Measurements from ENCODE around the gene TRAF3. TPM values are rescaled to one million over a fixed set of nuclear protein-coding genes. Genes with fewer than 3 reads are reported as not detected.

TRAF3 gene
- polyA plus RNA-seq, 1 of the 3 experiments (the other 2 are of a cell fraction), result 17.9 TPM

DNA sequence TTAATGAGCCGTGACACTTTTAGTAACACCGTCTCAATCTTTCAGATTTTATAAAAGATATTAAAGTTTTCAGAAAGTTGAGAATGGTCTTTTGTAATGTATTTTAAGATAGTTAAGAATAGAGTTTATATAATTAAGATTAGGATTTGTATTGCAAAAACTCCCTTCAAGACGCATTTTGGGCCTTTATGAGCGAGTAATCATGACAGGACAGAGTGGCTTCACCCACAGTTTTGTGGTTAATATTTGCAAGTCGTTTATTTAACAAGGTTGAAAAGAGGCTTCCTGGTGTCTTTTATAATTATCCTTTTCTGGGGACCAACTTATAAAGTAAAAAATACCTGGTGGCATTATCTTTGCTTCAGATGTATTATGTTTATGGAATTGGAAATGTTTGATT, 44.0 kb downstream of the TRAF3 start:
- H3K27ac ChIP-seq (ENCODE audit: low read depth in 2 of 2, low read length in 1 of 2), result no peak overlapping the region
- TF ChIP-seq TEAD4 (IDR thresholded peaks at IDR 0.05; ENCODE audit: borderline replicate concordance, insufficient read depth) (no peak), GATA2 (CRISPR knock-in tag; IDR thresholded peaks at IDR 0.05) (no peak), MXI1 (IDR thresholded peaks at IDR 0.05; ENCODE audit: low read depth, low read length) (no peak), FOSL2 (IDR thresholded peaks at IDR 0.05; ENCODE audit: borderline replicate concordance, low read depth) (no peak), JUND (IDR thresholded peaks at IDR 0.05) (no peak), GABPA (IDR thresholded peaks at IDR 0.05; ENCODE audit: low read depth) (no peak), RCOR1 (IDR thresholded peaks at IDR 0.05; ENCODE audit: low read length) (no peak), YY1 (IDR thresholded peaks at IDR 0.05; ENCODE audit: low read depth) (no peak), TAF1 (IDR thresholded peaks at IDR 0.05; ENCODE audit: borderline replicate concordance, low read depth, low read length) (no peak), CHD2 (IDR thresholded peaks at IDR 0.05; ENCODE audit: low read length, partially characterized antibody) (no peak), FOXJ3 (CRISPR knock-in tag; IDR thresholded peaks at IDR 0.05) (no peak), NRF1 (IDR thresholded peaks at IDR 0.05; ENCODE audit: low read depth, low read length) (no peak), RXRA (IDR thresholded peaks at IDR 0.05; ENCODE audit: borderline replicate concordance, low read depth) (no peak), EZH2phosphoT487 (IDR thresholded peaks at IDR 0.05; ENCODE audit: borderline replicate concordance, low read depth) (no peak), SIN3A (IDR thresholded peaks at IDR 0.05; ENCODE audit: borderline replicate concordance, low read depth, low read length) (no peak)
- TF ChIP-seq, protein P1, sequence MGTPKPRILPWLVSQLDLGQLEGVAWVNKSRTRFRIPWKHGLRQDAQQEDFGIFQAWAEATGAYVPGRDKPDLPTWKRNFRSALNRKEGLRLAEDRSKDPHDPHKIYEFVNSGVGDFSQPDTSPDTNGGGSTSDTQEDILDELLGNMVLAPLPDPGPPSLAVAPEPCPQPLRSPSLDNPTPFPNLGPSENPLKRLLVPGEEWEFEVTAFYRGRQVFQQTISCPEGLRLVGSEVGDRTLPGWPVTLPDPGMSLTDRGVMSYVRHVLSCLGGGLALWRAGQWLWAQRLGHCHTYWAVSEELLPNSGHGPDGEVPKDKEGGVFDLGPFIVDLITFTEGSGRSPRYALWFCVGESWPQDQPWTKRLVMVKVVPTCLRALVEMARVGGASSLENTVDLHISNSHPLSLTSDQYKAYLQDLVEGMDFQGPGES (IDR thresholded peaks at IDR 0.05; ENCODE audit: low read depth, low read length), result no peak
- TF ChIP-seq, protein P2, sequence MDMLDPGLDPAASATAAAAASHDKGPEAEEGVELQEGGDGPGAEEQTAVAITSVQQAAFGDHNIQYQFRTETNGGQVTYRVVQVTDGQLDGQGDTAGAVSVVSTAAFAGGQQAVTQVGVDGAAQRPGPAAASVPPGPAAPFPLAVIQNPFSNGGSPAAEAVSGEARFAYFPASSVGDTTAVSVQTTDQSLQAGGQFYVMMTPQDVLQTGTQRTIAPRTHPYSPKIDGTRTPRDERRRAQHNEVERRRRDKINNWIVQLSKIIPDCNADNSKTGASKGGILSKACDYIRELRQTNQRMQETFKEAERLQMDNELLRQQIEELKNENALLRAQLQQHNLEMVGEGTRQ (IDR thresholded peaks at IDR 0.05; ENCODE audit: borderline replicate concordance, low read depth, low read length), result no peak
- TF ChIP-seq, protein P3, sequence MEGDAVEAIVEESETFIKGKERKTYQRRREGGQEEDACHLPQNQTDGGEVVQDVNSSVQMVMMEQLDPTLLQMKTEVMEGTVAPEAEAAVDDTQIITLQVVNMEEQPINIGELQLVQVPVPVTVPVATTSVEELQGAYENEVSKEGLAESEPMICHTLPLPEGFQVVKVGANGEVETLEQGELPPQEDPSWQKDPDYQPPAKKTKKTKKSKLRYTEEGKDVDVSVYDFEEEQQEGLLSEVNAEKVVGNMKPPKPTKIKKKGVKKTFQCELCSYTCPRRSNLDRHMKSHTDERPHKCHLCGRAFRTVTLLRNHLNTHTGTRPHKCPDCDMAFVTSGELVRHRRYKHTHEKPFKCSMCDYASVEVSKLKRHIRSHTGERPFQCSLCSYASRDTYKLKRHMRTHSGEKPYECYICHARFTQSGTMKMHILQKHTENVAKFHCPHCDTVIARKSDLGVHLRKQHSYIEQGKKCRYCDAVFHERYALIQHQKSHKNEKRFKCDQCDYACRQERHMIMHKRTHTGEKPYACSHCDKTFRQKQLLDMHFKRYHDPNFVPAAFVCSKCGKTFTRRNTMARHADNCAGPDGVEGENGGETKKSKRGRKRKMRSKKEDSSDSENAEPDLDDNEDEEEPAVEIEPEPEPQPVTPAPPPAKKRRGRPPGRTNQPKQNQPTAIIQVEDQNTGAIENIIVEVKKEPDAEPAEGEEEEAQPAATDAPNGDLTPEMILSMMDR (IDR thresholded peaks at IDR 0.05), result no peak
- H3K4me2 ChIP-seq, result no peak overlapping the region
- no peaks in the 10 kb centered on the region for H3K9me2 ChIP-seq
- no peak overlapping the region for H3K4me3 ChIP-seq (ENCODE audit: low read depth in 2 of 2, low read length in 1 of 2)
- no peaks in the 10 kb centered on the region for H3K9me3 ChIP-seq
- no peaks in the 10 kb centered on the region for H3K27me3 ChIP-seq (ENCODE audit: insufficient read depth)
- no peak for DNase-seq
- H2AFZ ChIP-seq (ENCODE audit: low read depth), result no peak overlapping the region
- H3F3A ChIP-seq (replicated peaks; ENCODE audit: insufficient read depth), result peaks cover 19% of the 10 kb centered on the region
- POLR2A ChIA-PET, result no interaction called here
- H3K4me1 ChIP-seq (ENCODE audit: control insufficient read depth in 1 of 2, insufficient read depth in 2 of 2, low read depth in 1 of 2, low read length in 1 of 2), result peaks cover 5 to 18% of the 10 kb centered on the region in 2 experiments; a peak in 3 of 4 replicates
- peaks cover 69% of the 10 kb centered on the region for H4K20me1 ChIP-seq (ENCODE audit: insufficient read depth)
- H3K36me3 ChIP-seq (replicated peaks in 1 of 2; ENCODE audit: control insufficient read depth in 1 of 2, insufficient read depth in 2 of 2, low read length in 1 of 2), result no peaks in the 10 kb centered on the region
- H3K79me2 ChIP-seq (ENCODE audit: insufficient read depth), result peaks cover 91% of the 10 kb centered on the region
- CTCF ChIA-PET, result interaction anchor here (1.2 kb wide), 1 partner anchor 26 kb away, joined by 4 read pairs; no protein-coding TSS in a partner anchor
- H3K9ac ChIP-seq, result no peak overlapping the region
- 85% methylated on average over 5 of the region's 5 CpGs for WGBS (ENCODE audit: low lambda C conversion rate)

Data from SK-N-SH (cell line).